Measurements from ENCODE around the gene RFLNA. TPM values are rescaled to one million over a fixed set of nuclear protein-coding genes. Genes with fewer than 3 reads are reported as not detected.

RFLNA gene
- total RNA-seq, 4 donors from 2014 or later, result 11.4 to 19.4 (median 17.0) TPM

DNA sequence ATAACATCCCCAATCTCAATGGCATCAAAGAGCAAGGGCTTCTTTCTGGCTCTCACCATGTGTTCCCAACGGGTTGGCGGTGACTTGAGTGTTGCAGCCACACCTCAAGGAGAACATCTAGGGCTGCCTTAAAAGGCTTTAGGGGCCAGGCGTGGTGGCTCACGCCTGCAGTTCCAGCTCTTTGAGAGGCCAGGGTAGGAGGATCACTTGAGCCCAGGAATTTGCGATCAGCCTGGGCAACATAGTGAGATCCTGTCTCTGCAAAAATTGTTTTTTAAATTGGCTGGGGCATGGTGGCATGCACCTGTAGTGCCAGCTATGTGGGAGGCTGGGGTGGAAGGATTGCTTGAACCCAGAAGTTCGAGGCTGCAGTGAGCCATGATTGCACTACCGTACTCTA, 14.9 kb downstream of the RFLNA start:
- Histone ChIP-seq H3K9me3 (no peaks in the 10 kb centered on the region), H3K4me1 (peaks cover 0 to 9% (median 0%) of the 10 kb centered on the region in 4 donors)
- WGBS, 2 donors, result 75 to 85% methylated on average over 4 of the region's 7 CpGs

DNA sequence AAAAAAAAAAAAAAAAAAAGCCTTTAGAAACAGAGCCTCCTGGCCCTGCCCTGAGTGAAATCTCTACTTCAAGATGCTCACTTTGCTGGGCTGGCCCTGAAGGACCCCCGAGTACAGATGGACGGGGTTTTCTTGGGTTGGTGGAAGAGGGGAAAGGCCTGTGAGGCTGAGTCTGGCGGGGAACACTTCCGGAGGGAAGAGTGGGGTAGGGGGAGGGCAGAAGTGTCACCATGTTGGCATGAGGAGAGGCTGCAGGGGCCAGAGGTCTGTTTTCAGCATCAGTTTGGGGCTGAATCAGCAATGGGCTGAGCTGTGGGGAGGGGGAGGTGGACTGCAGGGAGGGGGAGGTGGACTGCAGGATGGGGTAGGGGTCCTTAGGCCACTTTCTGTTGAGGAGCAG, 15.3 kb downstream of the RFLNA start:
- H3K27me3 ChIP-seq, result no peaks in the 10 kb centered on the region
- H3K4me3 ChIP-seq, result no peak overlapping the region
- WGBS, 2 donors, result 58 to 73% methylated on average over 4 of the region's 4 CpGs
- no peak for TF ChIP-seq CTCF (IDR thresholded peaks at IDR 0.05)
- no peak for TF ChIP-seq POLR2A (IDR thresholded peaks at IDR 0.05)
- TF ChIP-seq EP300 (IDR thresholded peaks at IDR 0.05), result no peak
- no peak overlapping the region for H3K27ac ChIP-seq
- H3K36me3 ChIP-seq, result peaks cover 0 to 18% (median 0%) of the 10 kb centered on the region in 3 donors
- no peaks in the 10 kb centered on the region for H3K9me3 ChIP-seq
- DNase-seq (ENCODE audit: low spot score in 2 of 2), result no peak
- peaks cover 0 to 9% (median 0%) of the 10 kb centered on the region in 4 donors for H3K4me1 ChIP-seq

More for the DNA sequence above, 14.9 kb downstream of the RFLNA start:
- DNase-seq (ENCODE audit: low spot score in 2 of 2), result no peak
- H3K27me3 ChIP-seq, result no peaks in the 10 kb centered on the region
- H3K4me3 ChIP-seq, result no peak overlapping the region
- TF ChIP-seq EP300 (IDR thresholded peaks at IDR 0.05), result no peak
- no peak for TF ChIP-seq POLR2A (IDR thresholded peaks at IDR 0.05)
- TF ChIP-seq CTCF (IDR thresholded peaks at IDR 0.05), result no peak
- peaks cover 0 to 14% (median 0%) of the 10 kb centered on the region in 3 donors for H3K36me3 ChIP-seq
- no peak overlapping the region for H3K27ac ChIP-seq

- no peak overlapping the region for H3K27ac ChIP-seq
- peaks cover 0 to 9% (median 0%) of the 10 kb centered on the region in 4 donors for H3K4me1 ChIP-seq
- DNase-seq (ENCODE audit: low spot score in 2 of 2), result no peak
- WGBS, 2 donors, result 85 to 90% methylated on average over 3 of the region's 3 CpGs
- TF ChIP-seq POLR2A (IDR thresholded peaks at IDR 0.05) (no peak), CTCF (IDR thresholded peaks at IDR 0.05) (no peak), EP300 (IDR thresholded peaks at IDR 0.05) (no peak)
- H3K27me3 ChIP-seq, result no peaks in the 10 kb centered on the region
- H3K36me3 ChIP-seq, result peaks cover 0 to 23% (median 0%) of the 10 kb centered on the region in 3 donors
- no peak overlapping the region for H3K4me3 ChIP-seq
- H3K9me3 ChIP-seq, result no peaks in the 10 kb centered on the region
Measured at GRCh38 chr12:124310785-124311184, 15.9 kb downstream of the RFLNA start.

GRCh38 chr12:124311292-124312109, 16.6 kb downstream of the RFLNA start:
- H3K27me3 ChIP-seq, result no peaks in the 10 kb centered on the region
- no peaks in the 10 kb centered on the region for H3K9me3 ChIP-seq
- DNase-seq (ENCODE audit: low spot score in 2 of 2), result no peak
- H3K4me3 ChIP-seq, result no peak overlapping the region
- WGBS, 2 donors, result 74 to 77% methylated on average over 10 to 14 of the region's 17 CpGs
- peaks cover 0 to 23% (median 0%) of the 10 kb centered on the region in 3 donors for H3K36me3 ChIP-seq
- TF ChIP-seq CTCF (IDR thresholded peaks at IDR 0.05) (no peak), EP300 (IDR thresholded peaks at IDR 0.05) (no peak), POLR2A (IDR thresholded peaks at IDR 0.05) (no peak)
- H3K27ac ChIP-seq, result no peak overlapping the region
- H3K4me1 ChIP-seq, result peaks cover 0 to 9% (median 0%) of the 10 kb centered on the region in 4 donors

GRCh38 chr12:124312601-124313000, 17.7 kb downstream of the RFLNA start:
- no peaks in the 10 kb centered on the region for H3K27me3 ChIP-seq
- no peak overlapping the region for H3K27ac ChIP-seq
- TF ChIP-seq POLR2A (IDR thresholded peaks at IDR 0.05) (no peak), EP300 (IDR thresholded peaks at IDR 0.05) (no peak), CTCF (IDR thresholded peaks at IDR 0.05) (no peak)
- no peak overlapping the region for H3K4me3 ChIP-seq
- no peaks in the 10 kb centered on the region for H3K9me3 ChIP-seq
- H3K36me3 ChIP-seq, result peaks cover 0 to 23% (median 0%) of the 10 kb centered on the region in 3 donors
- peaks cover 0 to 9% (median 0%) of the 10 kb centered on the region in 4 donors for H3K4me1 ChIP-seq
- DNase-seq (ENCODE audit: low spot score in 2 of 2), result no peak
- WGBS, 2 donors, result 70 to 99% methylated on average over 4 to 6 of the region's 6 CpGs

All from tibial nerve (tissue), 4 donors.